BE2C (cell line): ENCODE results near the gene IGF2.

Source experiments
- DNase-seq: peaks from one replicate; pipeline ENCODE4 v3.0.0-alpha.2; 2020
- H3K27me3 ChIP-seq: fragments of 250-450 bp; sonication (Bioruptor Pico); 2 replicates; pipeline ENCODE4 v1.5.1; 2020; ENCODE audit warnings: mild to moderate bottlenecking
- H3K36me3 ChIP-seq: fragments of 250-450 bp; sonication (Bioruptor Pico); 2 replicates; pipeline ENCODE4 v1.5.1; 2020; ENCODE audit warnings: mild to moderate bottlenecking
- H3K4me1 ChIP-seq: fragments of 250-450 bp; sonication (Bioruptor Pico); 2 replicates; pipeline ENCODE4 v1.5.1; 2020
- H3K4me3 ChIP-seq: 2 replicates; pipeline ENCODE4 v1.5.1; 2011; ENCODE audit warnings: low read depth, low read length
- H3K9me3 ChIP-seq: fragments of 250-450 bp; sonication (Bioruptor Pico); 2 replicates; pipeline ENCODE4 v1.5.1; 2020
- TF ChIP-seq, protein P1 (sequence below): IDR thresholded peaks from 2 replicates; pipeline ENCODE4 v1.5.1; 2012; ENCODE audit warnings: mild to moderate bottlenecking, low read depth, low read length

The IGF2 gene

GRCh38 chr11:2095198-2095520 lies 44.0 kb downstream of the IGF2 start:
- TF ChIP-seq, protein P1, sequence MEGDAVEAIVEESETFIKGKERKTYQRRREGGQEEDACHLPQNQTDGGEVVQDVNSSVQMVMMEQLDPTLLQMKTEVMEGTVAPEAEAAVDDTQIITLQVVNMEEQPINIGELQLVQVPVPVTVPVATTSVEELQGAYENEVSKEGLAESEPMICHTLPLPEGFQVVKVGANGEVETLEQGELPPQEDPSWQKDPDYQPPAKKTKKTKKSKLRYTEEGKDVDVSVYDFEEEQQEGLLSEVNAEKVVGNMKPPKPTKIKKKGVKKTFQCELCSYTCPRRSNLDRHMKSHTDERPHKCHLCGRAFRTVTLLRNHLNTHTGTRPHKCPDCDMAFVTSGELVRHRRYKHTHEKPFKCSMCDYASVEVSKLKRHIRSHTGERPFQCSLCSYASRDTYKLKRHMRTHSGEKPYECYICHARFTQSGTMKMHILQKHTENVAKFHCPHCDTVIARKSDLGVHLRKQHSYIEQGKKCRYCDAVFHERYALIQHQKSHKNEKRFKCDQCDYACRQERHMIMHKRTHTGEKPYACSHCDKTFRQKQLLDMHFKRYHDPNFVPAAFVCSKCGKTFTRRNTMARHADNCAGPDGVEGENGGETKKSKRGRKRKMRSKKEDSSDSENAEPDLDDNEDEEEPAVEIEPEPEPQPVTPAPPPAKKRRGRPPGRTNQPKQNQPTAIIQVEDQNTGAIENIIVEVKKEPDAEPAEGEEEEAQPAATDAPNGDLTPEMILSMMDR: no peak
- no peaks in the 10 kb centered on the region for H3K27me3 ChIP-seq
- H3K4me3 ChIP-seq: no peak overlapping the region
- H3K4me1 ChIP-seq: peaks cover 8% of the 10 kb centered on the region
- DNase-seq: no peak
- H3K36me3 ChIP-seq: no peaks in the 10 kb centered on the region
- 0 out of 2 replicates have a peak, but pooled peaks cover 2% of the 10 kb centered on the region for H3K9me3 ChIP-seq

- 0 out of 2 replicates have a peak, but pooled peaks cover 2% of the 10 kb centered on the region for H3K9me3 ChIP-seq
- no peaks in the 10 kb centered on the region for H3K36me3 ChIP-seq
- DNase-seq: no peak
- H3K4me3 ChIP-seq: no peak overlapping the region
- H3K4me1 ChIP-seq: peaks cover 8% of the 10 kb centered on the region
- TF ChIP-seq, protein P1: no peak
- no peaks in the 10 kb centered on the region for H3K27me3 ChIP-seq
Measured at GRCh38 chr11:2094354-2095197, 44.6 kb downstream of the IGF2 start.

GRCh38 chr11:2093575-2094353 lies 45.4 kb downstream of the IGF2 start:
- TF ChIP-seq, protein P1: no peak
- Histone ChIP-seq H3K27me3 (no peaks in the 10 kb centered on the region), H3K9me3 (0 out of 2 replicates have a peak, but pooled peaks cover 2% of the 10 kb centered on the region), H3K4me3 (no peak overlapping the region), H3K4me1 (peaks cover 8% of the 10 kb centered on the region), H3K36me3 (no peaks in the 10 kb centered on the region)
- no peak for DNase-seq

GRCh38 chr11:2092956-2093412 lies 46.2 kb downstream of the IGF2 start:
- H3K9me3 ChIP-seq: 0 out of 2 replicates have a peak, but pooled peaks cover 2% of the 10 kb centered on the region
- peak; percentile 85 for DNase-seq
- H3K4me1 ChIP-seq: peaks cover 8% of the 10 kb centered on the region
- H3K4me3 ChIP-seq: no peak overlapping the region
- no peaks in the 10 kb centered on the region for H3K27me3 ChIP-seq
- TF ChIP-seq, protein P1: no peak
- no peaks in the 10 kb centered on the region for H3K36me3 ChIP-seq

- Histone ChIP-seq H3K4me1 (peaks cover 8% of the 10 kb centered on the region), H3K9me3 (0 out of 2 replicates have a peak, but pooled peaks cover 2% of the 10 kb centered on the region), H3K4me3 (no peak overlapping the region), H3K36me3 (no peaks in the 10 kb centered on the region), H3K27me3 (no peaks in the 10 kb centered on the region)
- DNase-seq: no peak
- TF ChIP-seq, protein P1: no peak
Measured at GRCh38 chr11:2092464-2092910, 46.7 kb downstream of the IGF2 start.
